Hematopoietic multipotent progenitor cell treated with erythropoietin and hydrocortisone succinate and interleukin-3 and kit ligand, for 17 days (in vitro differentiated cells): ENCODE measurements around the gene CEP83.
"Not testable (repeated sequence)": the region's sequence is repeated elsewhere in the genome, so short reads cannot be mapped to it uniquely, and the experiment has no call there.

Experiments
- DNase-seq: peaks from one replicate; pipeline ENCODE4 v3.0.0-alpha.2; 2015; ENCODE audit warnings: low spot score

Gene CEP83

DNA sequence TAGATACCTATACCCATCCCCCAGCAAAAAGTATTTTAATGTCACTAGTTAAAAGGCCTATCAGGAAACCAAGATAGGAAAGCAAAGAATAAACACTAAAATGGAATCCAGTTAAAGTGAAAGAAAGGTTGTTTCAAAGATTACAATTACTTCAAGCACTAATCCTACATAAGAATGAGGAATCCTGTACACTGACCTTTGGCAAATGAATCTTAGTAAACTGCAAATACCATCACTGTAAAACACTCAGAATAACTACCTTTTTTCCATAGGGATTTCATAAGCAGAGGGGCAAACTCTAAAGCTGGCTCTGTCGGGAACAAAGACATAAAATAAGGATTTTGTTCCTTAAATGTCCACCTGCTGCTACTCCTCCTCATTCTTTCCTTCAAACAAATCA is 25.9 kb downstream of the CEP83 start:
- no peak for DNase-seq

GRCh38 chr12:94430304-94430703 is 29.4 kb downstream of the CEP83 start:
- DNase-seq = no peak

- no peak for DNase-seq
Observed at GRCh38 chr12:94429633-94430032, 30.0 kb downstream of the CEP83 start.

GRCh38 chr12:94429191-94429590 is 30.5 kb downstream of the CEP83 start:
- no peak for DNase-seq

DNA sequence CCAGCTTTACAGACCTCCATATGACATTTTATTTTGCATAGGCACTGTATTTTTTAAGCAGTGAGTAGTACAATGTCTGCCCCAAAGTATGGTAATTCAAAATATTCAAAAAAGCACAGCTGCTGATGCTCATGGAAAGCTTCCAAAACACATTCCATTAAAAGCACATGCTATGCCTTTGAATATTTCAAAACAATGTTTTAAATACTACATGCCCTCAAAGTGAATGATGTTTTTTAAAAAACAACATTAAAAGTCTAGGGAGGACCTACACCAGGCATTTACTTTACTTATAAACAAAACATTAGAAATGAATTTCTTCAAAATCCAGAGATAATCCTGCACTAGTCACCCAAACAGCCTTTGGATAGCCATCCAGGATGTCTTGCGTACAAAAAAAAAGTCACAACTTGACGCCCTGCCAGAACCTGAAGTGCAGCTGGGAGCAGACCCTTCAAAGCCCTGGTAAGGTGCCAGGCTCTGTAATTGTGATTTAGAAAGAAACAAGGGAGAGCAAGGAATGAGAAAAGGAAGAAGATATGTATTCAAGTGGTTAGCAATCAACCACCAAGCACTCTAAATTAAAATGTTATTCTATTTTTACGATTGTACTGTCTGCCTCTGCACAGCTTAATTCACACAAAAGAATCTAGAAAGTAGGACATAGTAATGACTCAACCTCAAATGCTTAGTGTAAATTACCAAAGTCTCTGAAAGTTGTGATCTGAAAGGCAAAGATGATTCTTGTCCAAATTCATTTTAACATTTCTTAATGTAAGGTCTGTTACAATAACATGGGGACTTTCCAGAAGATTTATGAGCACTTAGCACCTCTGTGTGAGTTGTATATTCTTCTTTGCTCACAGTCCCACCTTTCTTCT is 31.9 kb downstream of the CEP83 start:
- DNase-seq = no peak

GRCh38 chr12:94426049-94426448 is 33.6 kb downstream of the CEP83 start:
- no peak for DNase-seq

- DNase-seq = not testable (repeated sequence)
Observed at GRCh38 chr12:94424830-94425229, 34.8 kb downstream of the CEP83 start.

GRCh38 chr12:94421868-94422740 is 37.6 kb downstream of the CEP83 start:
- DNase-seq = no peak

DNA sequence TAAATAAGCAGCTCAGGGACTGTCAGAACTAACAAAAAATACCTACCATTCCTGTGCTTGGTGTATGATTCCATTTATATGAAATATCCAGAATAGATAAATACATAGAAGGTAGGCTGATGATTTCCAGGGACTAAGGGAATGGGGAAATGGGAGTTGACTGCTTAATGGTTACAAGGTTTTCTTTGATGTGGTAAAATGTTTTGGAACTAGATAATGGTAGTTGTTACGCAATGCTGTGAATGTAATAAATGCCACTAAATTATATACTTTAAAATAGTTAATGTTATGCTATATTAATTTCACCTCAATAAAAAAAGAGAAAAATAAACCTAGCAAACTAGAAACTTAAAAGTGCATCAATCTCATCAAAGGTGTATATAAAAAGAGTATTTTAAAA is 41.1 kb downstream of the CEP83 start:
- DNase-seq = no peak

- no peak for DNase-seq
Observed at GRCh38 chr12:94416613-94417012, 43.1 kb downstream of the CEP83 start.

- DNase-seq = no peak
Observed at GRCh38 chr12:94415066-94415465, 44.6 kb downstream of the CEP83 start.

- DNase-seq = no peak
Observed at GRCh38 chr12:94405413-94406116, 54.1 kb downstream of the CEP83 start.

GRCh38 chr12:94404854-94405253 is 54.8 kb downstream of the CEP83 start:
- no peak for DNase-seq

DNA sequence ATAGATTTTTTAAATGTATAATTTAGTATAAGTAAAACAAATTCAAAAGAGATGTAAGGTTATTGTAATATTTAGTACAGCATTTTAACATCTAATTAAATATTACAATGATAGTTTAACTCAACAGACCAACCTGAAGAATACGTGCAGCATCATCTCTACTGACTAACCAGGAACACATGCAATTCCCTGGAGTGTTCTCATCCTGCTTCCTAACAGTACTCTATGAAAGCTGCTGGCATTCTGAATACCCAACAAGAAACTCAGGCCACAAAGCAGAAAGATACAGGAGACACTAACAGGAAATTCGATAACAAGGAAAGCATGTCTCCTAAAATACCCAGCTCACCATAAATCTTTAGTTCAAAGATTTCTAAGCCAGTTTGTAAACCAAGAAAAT is 58.3 kb downstream of the CEP83 start:
- DNase-seq = no peak

- not testable (repeated sequence) for DNase-seq
Observed at GRCh38 chr12:94398685-94399084, 61.0 kb downstream of the CEP83 start.

GRCh38 chr12:94397401-94397800 is 62.3 kb downstream of the CEP83 start:
- no peak for DNase-seq

DNA sequence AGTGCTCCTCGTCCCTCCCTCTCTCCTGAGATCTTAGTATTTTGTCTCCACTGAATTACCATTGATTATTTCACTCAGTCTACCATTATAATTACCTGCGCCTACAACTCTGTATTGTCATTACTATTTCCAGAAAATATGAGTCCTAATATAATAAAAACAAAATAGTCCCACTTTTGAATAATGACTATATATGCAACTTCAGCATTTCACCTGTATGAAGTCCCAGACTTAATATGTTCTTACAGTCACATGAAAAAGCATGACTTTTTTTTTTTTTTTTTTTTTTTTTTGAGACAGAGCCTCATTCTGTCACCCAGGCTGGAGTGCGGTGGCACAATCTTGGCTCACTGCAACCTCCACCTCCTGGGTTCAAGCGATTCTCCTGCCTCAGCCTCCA is 63.7 kb downstream of the CEP83 start:
- not testable (repeated sequence) for DNase-seq

DNA sequence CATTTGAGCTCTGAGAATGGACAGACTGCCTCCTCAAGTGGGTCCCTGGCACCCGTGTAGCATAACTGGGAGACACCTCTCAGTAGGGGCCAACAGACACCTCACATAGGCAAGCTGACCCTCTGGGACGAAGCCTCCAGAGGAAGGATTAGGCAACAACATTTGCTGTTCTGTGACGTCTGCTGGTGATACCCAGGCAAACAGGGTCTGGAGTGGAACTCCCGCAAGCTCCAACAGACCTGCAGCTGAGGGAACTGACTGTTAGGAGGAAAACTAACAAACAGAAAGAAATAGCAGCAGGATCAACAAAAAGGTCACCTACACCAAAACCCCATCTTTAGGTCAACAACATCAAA is 69.6 kb downstream of the CEP83 start:
- DNase-seq = no peak

DNA sequence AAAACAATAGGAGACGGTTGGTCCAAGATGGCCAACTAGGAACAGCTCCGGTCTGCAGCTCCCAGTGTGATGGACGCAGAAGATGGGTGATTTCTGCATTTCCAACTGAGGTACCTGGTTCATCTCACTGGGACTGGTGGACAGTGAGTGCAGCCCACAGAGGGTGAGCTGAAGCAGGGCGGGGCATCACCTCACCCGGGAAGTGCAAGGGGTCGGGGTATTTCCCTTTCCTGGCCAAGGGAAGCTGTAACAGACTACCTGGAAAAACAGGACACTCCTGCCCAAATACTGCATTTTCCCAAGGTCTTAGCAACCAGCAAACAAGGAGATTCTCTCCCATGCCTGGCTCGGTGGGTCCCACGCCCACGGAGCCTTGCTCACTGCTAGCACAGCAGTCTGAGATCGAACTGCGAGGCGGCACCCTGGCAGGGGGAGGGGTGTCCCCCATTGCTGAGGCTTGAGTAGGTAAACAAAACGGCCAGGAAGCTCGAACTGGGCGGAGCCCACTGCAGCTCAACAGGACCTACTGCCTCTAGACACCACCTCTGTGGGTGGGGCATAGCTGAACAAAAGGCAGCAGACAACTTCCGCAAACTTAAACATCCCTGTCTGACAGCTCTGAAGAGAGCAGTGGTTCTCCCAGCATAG is 70.1 kb downstream of the CEP83 start:
- not testable (repeated sequence) for DNase-seq

DNA sequence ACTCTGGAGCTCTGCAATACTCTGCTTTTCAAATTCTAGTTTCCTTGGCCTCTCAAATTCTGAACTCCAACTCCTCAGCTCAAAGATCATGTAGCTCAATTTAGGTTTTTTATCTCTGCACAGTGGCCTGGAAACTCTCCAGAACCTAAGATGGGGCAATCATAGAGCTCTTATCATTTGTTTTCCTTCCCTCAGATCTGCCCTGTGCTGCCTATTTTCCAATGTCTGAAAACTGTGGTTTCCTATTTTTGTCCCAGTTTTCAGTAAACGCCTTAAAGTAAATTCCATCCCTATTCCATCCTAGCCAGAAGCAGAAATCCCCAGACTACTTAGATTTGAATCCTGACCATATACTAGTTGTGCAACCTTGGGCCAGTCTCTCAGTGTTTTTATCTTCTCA is 73.2 kb downstream of the CEP83 start:
- no peak for DNase-seq

GRCh38 chr12:94384030-94384429 is 75.6 kb downstream of the CEP83 start:
- DNase-seq = no peak

- no peak for DNase-seq
Observed at GRCh38 chr12:94380507-94380906, 79.2 kb downstream of the CEP83 start.
